PC-3 (cell line): ENCODE measurements around the gene ZFP69B.

Experiments
- CTCF ChIP-seq: fragments of 300-600 bp; sonication (generic); conservative IDR thresholded peaks from 2 replicates; pipeline ENCODE4 v1.5.1; 2017; ENCODE audit warnings: antibody characterized with exemption, low read depth, mild to moderate bottlenecking, low read length
- EZH2 ChIP-seq: fragments of 300-600 bp; sonication (generic); IDR thresholded peaks from one replicate; pipeline ENCODE4 v1.6.1; 2017; ENCODE audit warnings: antibody characterized with exemption, mild to moderate bottlenecking, low read length; ENCODE audit not compliant: unreplicated experiment
- EZH2phosphoT487 ChIP-seq: fragments of 300-600 bp; sonication (generic); IDR thresholded peaks from 2 replicates; pipeline ENCODE4 v1.6.1; 2018; ENCODE audit warnings: mild to moderate bottlenecking, antibody characterized with exemption, low read length, borderline replicate concordance

GRCh38 chr1:40439247-40439646 is 11.0 kb upstream of the ZFP69B start:
- TF ChIP-seq CTCF (no peak), EZH2 (no peak), EZH2phosphoT487 (no peak)
